HG02759 (cell line): Measurements from ENCODE around the gene PRKCE.

ENCODE experiments used
- ATAC-seq: cut with Tn5 transposase; IDR thresholded peaks from one replicate; pipeline ENCODE4 v1.9.1; 2021; ENCODE audit warnings: mild to moderate bottlenecking, moderate library complexity; ENCODE audit not compliant: unreplicated experiment

PRKCE gene

GRCh38 chr2:45951025-45951727, 299.7 kb downstream of the PRKCE start:
- no peak for ATAC-seq

GRCh38 chr2:45952591-45952990, 301.1 kb downstream of the PRKCE start:
- no peak for ATAC-seq

GRCh38 chr2:45953376-45954027, 302.0 kb downstream of the PRKCE start:
- no peak for ATAC-seq

GRCh38 chr2:45954233-45954850, 302.9 kb downstream of the PRKCE start:
- ATAC-seq = no peak

- ATAC-seq = no peak
Observed at GRCh38 chr2:45957533-45958227, 306.2 kb downstream of the PRKCE start.

- no peak for ATAC-seq
Observed at GRCh38 chr2:45960057-45960863, 308.8 kb downstream of the PRKCE start.

GRCh38 chr2:45962177-45962921, 310.9 kb downstream of the PRKCE start:
- ATAC-seq = no peak

GRCh38 chr2:45963816-45964215, 312.3 kb downstream of the PRKCE start:
- ATAC-seq = no peak

- no peak for ATAC-seq
Observed at GRCh38 chr2:45964223-45964841, 312.9 kb downstream of the PRKCE start.

- no peak for ATAC-seq
Observed at GRCh38 chr2:45964906-45965305, 313.4 kb downstream of the PRKCE start.

- no peak for ATAC-seq
Observed at GRCh38 chr2:45965871-45966498, 314.5 kb downstream of the PRKCE start.

- no peak for ATAC-seq
Observed at GRCh38 chr2:45968946-45969584, 317.6 kb downstream of the PRKCE start.

GRCh38 chr2:45973426-45973825, 322.0 kb downstream of the PRKCE start:
- no peak for ATAC-seq

- peak; percentile 81 for ATAC-seq
Observed at GRCh38 chr2:45974056-45974455, 322.6 kb downstream of the PRKCE start.

- ATAC-seq = peak; percentile 74
Observed at GRCh38 chr2:45974762-45975408, 323.4 kb downstream of the PRKCE start.

- ATAC-seq = no peak
Observed at GRCh38 chr2:45975752-45976517, 324.5 kb downstream of the PRKCE start.

- no peak for ATAC-seq
Observed at GRCh38 chr2:45978302-45978859, 326.9 kb downstream of the PRKCE start.
